Measurements from ENCODE around the gene EXOC8. TPM values are rescaled to one million over a fixed set of nuclear protein-coding genes. Genes with fewer than 3 reads are reported as not detected.

The EXOC8 gene
- total and polyA plus RNA-seq, 2 donors from 2014 or later = 4.3 to 17.7 TPM

DNA sequence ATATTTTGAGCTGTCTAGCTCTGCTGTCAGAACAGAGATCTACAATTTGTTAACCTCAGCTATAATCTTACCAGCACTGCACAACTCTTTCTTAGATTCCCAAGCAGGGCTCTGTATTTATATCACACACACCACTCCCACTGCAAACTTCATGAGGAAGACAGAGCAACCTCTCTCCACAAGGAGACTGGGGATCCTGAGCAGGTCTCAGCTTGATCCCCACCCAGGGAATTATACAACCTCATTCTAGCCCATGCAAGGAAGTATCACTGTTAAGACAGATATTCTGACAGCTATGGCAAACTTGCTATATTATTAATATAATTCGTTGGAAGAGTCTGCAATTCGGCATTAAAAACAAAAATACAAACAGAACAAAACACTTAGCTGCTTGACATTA lies 44.1 kb upstream of the EXOC8 start:
- Histone ChIP-seq H3K4me3 (ENCODE audit: low read length in 3 of 3) (no peak overlapping the region), H3K27me3 (ENCODE audit: control insufficient read depth, insufficient read depth, low read length) (no peaks in the 10 kb centered on the region), H3K27ac (ENCODE audit: low read depth in 2 of 2, low read length in 2 of 2) (peak overlapping the region in 1 of 2 donors; percentile 7), H3K4me1 (ENCODE audit: control insufficient read depth in 2 of 3, insufficient read depth in 2 of 3, low read depth in 1 of 3, low read length in 3 of 3) (peaks cover 0 to 26% (median 14%) of the 10 kb centered on the region in 3 donors), H3K9ac (ENCODE audit: low read length in 3 of 3) (no peak overlapping the region), H3K36me3 (ENCODE audit: control insufficient read depth in 2 of 3, insufficient read depth in 3 of 3, low read length in 3 of 3) (no peaks in the 10 kb centered on the region), H3K9me3 (ENCODE audit: control insufficient read depth in 2 of 3, insufficient read depth in 1 of 3, low read length in 3 of 3) (no peaks in the 10 kb centered on the region)
- TF ChIP-seq, protein P1, sequence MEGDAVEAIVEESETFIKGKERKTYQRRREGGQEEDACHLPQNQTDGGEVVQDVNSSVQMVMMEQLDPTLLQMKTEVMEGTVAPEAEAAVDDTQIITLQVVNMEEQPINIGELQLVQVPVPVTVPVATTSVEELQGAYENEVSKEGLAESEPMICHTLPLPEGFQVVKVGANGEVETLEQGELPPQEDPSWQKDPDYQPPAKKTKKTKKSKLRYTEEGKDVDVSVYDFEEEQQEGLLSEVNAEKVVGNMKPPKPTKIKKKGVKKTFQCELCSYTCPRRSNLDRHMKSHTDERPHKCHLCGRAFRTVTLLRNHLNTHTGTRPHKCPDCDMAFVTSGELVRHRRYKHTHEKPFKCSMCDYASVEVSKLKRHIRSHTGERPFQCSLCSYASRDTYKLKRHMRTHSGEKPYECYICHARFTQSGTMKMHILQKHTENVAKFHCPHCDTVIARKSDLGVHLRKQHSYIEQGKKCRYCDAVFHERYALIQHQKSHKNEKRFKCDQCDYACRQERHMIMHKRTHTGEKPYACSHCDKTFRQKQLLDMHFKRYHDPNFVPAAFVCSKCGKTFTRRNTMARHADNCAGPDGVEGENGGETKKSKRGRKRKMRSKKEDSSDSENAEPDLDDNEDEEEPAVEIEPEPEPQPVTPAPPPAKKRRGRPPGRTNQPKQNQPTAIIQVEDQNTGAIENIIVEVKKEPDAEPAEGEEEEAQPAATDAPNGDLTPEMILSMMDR (IDR thresholded peaks at IDR 0.05; ENCODE audit: borderline replicate concordance, extremely low read depth, insufficient read depth) = no peak
- no peak for DNase-seq
- FAIRE-seq = no peak
- intact Hi-C loops (cut with DNase I) = no loop called here

DNA sequence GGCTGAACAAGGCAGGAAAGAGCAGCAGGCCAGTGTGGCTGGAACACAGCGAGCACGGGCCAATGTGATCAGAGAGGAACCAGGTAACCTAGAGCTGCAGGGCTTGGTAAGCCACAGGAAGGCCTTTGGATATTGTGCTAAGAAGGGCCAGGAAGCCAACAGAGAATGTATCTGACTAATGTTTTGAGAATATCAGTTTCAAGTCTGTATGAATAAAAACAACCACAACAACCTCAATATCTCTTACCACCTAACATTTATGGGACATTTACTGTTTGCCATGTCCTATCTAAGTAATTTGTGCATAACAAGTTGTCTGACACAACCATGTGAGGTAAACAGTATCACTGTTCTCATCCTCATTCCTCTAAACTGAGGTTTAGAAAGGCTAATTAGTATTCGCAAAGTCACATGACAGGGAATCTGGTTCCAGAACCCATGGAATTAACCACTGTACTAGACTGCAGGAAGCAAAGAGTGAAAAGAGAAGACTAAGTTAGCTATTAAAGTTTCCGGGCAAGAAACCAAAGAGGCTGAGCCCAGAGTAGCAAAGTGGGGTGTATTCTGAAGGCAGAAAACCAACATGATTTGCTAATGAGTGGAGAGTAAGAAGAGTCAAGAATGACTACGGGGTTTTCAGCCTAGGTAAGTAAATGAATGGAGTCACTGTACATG lies 39.4 kb upstream of the EXOC8 start:
- FAIRE-seq = peak; percentile 66
- intact Hi-C loops (cut with DNase I) = no loop called here
- H3K4me3 ChIP-seq (ENCODE audit: low read length in 3 of 3) = peak overlapping the region in 2 of 3 donors; percentile 4 to 32
- no peak for DNase-seq
- TF ChIP-seq, protein P1 (IDR thresholded peaks at IDR 0.05; ENCODE audit: borderline replicate concordance, extremely low read depth, insufficient read depth) = peak; percentile 0
- no peaks in the 10 kb centered on the region for H3K36me3 ChIP-seq (ENCODE audit: control insufficient read depth in 2 of 3, insufficient read depth in 3 of 3, low read length in 3 of 3)
- H3K9ac ChIP-seq (ENCODE audit: low read length in 3 of 3) = peak overlapping the region in 1 of 3 donors; percentile 14
- H3K4me1 ChIP-seq (ENCODE audit: control insufficient read depth in 2 of 3, insufficient read depth in 2 of 3, low read depth in 1 of 3, low read length in 3 of 3) = peaks cover 0 to 22% (median 10%) of the 10 kb centered on the region in 3 donors
- H3K9me3 ChIP-seq (ENCODE audit: control insufficient read depth in 2 of 3, insufficient read depth in 1 of 3, low read length in 3 of 3) = no peaks in the 10 kb centered on the region
- no peaks in the 10 kb centered on the region for H3K27me3 ChIP-seq (ENCODE audit: control insufficient read depth, insufficient read depth, low read length)
- H3K27ac ChIP-seq (ENCODE audit: low read depth in 2 of 2, low read length in 2 of 2) = peak overlapping the region; percentile 41 to 63

DNA sequence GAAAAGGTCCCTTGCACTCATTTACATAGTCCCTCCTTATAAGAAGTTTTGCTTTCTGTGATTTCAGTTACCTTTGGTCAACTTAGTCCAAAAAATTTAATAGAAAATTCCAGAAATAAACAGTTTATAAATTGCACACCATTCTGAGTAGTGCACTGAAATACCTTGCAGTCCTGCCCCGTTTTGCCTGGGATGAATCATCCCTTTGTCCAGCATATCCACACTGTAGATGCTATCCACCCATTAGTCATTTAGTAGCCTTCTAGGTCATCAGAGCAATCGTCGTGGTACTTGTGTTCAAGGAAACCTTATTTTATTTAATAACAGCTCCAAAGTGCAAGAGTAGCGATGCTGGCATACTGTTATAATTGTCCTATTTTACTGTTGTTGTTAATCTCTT lies 38.4 kb upstream of the EXOC8 start:
- H3K27ac ChIP-seq (ENCODE audit: low read depth in 2 of 2, low read length in 2 of 2) = no peak overlapping the region
- H3K27me3 ChIP-seq (ENCODE audit: control insufficient read depth, insufficient read depth, low read length) = no peaks in the 10 kb centered on the region
- intact Hi-C loops (cut with DNase I) = no loop called here
- no peaks in the 10 kb centered on the region for H3K36me3 ChIP-seq (ENCODE audit: control insufficient read depth in 2 of 3, insufficient read depth in 3 of 3, low read length in 3 of 3)
- no peak overlapping the region for H3K9ac ChIP-seq (ENCODE audit: low read length in 3 of 3)
- TF ChIP-seq, protein P1 (IDR thresholded peaks at IDR 0.05; ENCODE audit: borderline replicate concordance, extremely low read depth, insufficient read depth) = no peak
- peaks cover 0 to 18% (median 9%) of the 10 kb centered on the region in 3 donors for H3K4me1 ChIP-seq (ENCODE audit: control insufficient read depth in 2 of 3, insufficient read depth in 2 of 3, low read depth in 1 of 3, low read length in 3 of 3)
- FAIRE-seq (no peak), DNase-seq (no peak)
- no peaks in the 10 kb centered on the region for H3K9me3 ChIP-seq (ENCODE audit: control insufficient read depth in 2 of 3, insufficient read depth in 1 of 3, low read length in 3 of 3)
- no peak overlapping the region for H3K4me3 ChIP-seq (ENCODE audit: low read length in 3 of 3)

Data from kidney (tissue), 14 donors.